ENCODE measurements around the gene CDCA8. TPM values are rescaled to one million over a fixed set of nuclear protein-coding genes. Genes with fewer than 3 reads are reported as not detected.

CDCA8 gene
- total and polyA plus RNA-seq, 2 of the 4 experiments (the other 2 are of a cell fraction) = 5.9 to 25.7 TPM

DNA sequence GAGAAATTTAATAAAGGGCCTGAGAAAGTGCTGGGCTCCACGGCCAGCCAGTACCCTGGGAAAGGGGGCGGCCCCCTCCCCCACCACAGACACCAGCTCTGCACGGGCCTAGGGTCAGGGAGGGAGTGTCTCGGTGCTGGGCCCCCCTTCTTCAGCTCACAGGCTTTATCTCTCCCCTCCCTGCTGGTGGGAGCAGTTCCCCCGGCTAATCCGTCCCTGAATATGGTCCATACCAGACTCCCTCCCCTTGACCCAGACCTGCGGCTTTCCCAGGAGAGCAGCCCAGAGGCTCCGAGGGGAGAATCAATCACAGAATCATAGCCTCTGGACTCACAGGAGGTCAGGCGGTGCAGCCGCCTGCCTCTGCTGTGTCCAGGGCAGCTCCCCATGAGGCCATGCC is 31.7 kb upstream of the CDCA8 start:
- in situ Hi-C loops (cut with MboI; ENCODE audit: low sequenced_read_pairs) (no loop called here), dilution Hi-C loops (cut with HindIII; ENCODE audit: low sequenced_read_pairs, unreplicated experiment) (no loop called here), intact Hi-C loops (cut with micrococcal nuclease) (no loop called here)
- Histone ChIP-seq H2AK9ac (replicated peaks; ENCODE audit: low read depth, low read length, poor library complexity) (no peak overlapping the region), H4K5ac (ENCODE audit: low read depth, low read length) (no peak overlapping the region), H3K4me2 (ENCODE audit: low read depth, low read length) (no peak overlapping the region), H3K14ac (replicated peaks; ENCODE audit: low read depth, low read length) (no peak overlapping the region), H3K79me1 (ENCODE audit: low read depth in 1 of 2, low read length in 2 of 2) (no peaks in the 10 kb centered on the region), H2BK120ac (ENCODE audit: low read depth, low read length) (no peak overlapping the region), H3K56ac (ENCODE audit: extremely low read depth, insufficient read depth, low read length) (no peak overlapping the region), H2BK15ac (ENCODE audit: low read depth, low read length) (no peak overlapping the region), H2BK20ac (ENCODE audit: low read depth, low read length) (no peak overlapping the region), H3K4me3 (ENCODE audit: insufficient read depth, low read depth, low read length) (no peak overlapping the region), H3K9me3 (ENCODE audit: control insufficient read depth, insufficient read depth, low read length) (no peaks in the 10 kb centered on the region), H4K91ac (ENCODE audit: insufficient read depth, low read depth, low read length) (no peak overlapping the region), H3K36me3 (ENCODE audit: control insufficient read depth, insufficient read depth, low read length) (no peaks in the 10 kb centered on the region), H4K20me1 (ENCODE audit: insufficient read depth, low read length) (no peaks in the 10 kb centered on the region), H2AFZ (replicated peaks; ENCODE audit: low read length, poor library complexity) (no peak overlapping the region), H4K8ac (ENCODE audit: low read depth in 2 of 2, low read length in 2 of 2) (no peak overlapping the region), H3K9ac (ENCODE audit: low read depth, low read length) (no peak overlapping the region), H3K23ac (ENCODE audit: low read depth, low read length) (no peak overlapping the region), H3K4ac (ENCODE audit: low read depth, low read length) (no peak overlapping the region), H3K27me3 (ENCODE audit: control insufficient read depth, insufficient read depth, low read length) (peaks cover 35% of the 10 kb centered on the region), H2AK5ac (ENCODE audit: low read depth, low read length) (no peak overlapping the region), H3K9me1 (ENCODE audit: insufficient read depth, low read length) (no peaks in the 10 kb centered on the region), H3K4me1 (ENCODE audit: control insufficient read depth, insufficient read depth, low read length) (no peaks in the 10 kb centered on the region), H3K18ac (ENCODE audit: low read depth, low read length) (no peak overlapping the region), H3K27ac (ENCODE audit: insufficient read depth, low read length) (no peak overlapping the region), H2BK5ac (ENCODE audit: low read depth, low read length, poor library complexity, severe bottlenecking) (no peak overlapping the region)
- DNase-seq (no peak), ATAC-seq (ENCODE audit: low read depth) (no peak)
- CTCF ChIA-PET = interaction anchor here (1.5 kb wide), 1 partner anchor 21 kb away, joined by 4 read pairs; no protein-coding TSS in a partner anchor
- BruUV-seq (replicated peaks) = no TSS peak
- TF ChIP-seq MAZ (IDR thresholded peaks at IDR 0.05; ENCODE audit: borderline replicate concordance, low read depth, low read length) = no peak
- TF ChIP-seq NFE2L2 (IDR thresholded peaks at IDR 0.05; ENCODE audit: low read depth, low read length) = no peak
- TF ChIP-seq MXI1 (IDR thresholded peaks at IDR 0.05; ENCODE audit: borderline replicate concordance, low read depth, low read length) = no peak
- TF ChIP-seq, protein P1, sequence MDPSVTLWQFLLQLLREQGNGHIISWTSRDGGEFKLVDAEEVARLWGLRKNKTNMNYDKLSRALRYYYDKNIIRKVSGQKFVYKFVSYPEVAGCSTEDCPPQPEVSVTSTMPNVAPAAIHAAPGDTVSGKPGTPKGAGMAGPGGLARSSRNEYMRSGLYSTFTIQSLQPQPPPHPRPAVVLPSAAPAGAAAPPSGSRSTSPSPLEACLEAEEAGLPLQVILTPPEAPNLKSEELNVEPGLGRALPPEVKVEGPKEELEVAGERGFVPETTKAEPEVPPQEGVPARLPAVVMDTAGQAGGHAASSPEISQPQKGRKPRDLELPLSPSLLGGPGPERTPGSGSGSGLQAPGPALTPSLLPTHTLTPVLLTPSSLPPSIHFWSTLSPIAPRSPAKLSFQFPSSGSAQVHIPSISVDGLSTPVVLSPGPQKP (IDR thresholded peaks at IDR 0.05; ENCODE audit: borderline replicate concordance, low read depth, low read length) = no peak
- TF ChIP-seq CEBPB (IDR thresholded peaks at IDR 0.05; ENCODE audit: low read depth, low read length) = no peak
- TF ChIP-seq POLR2A (IDR thresholded peaks at IDR 0.05; ENCODE audit: low read depth, low read length) = no peak
- no peak for TF ChIP-seq RFX5 (IDR thresholded peaks at IDR 0.05; ENCODE audit: low read depth, low read length)
- TF ChIP-seq, protein P2, sequence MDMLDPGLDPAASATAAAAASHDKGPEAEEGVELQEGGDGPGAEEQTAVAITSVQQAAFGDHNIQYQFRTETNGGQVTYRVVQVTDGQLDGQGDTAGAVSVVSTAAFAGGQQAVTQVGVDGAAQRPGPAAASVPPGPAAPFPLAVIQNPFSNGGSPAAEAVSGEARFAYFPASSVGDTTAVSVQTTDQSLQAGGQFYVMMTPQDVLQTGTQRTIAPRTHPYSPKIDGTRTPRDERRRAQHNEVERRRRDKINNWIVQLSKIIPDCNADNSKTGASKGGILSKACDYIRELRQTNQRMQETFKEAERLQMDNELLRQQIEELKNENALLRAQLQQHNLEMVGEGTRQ (IDR thresholded peaks at IDR 0.05; ENCODE audit: low read depth, low read length) = no peak
- TF ChIP-seq, protein P3, sequence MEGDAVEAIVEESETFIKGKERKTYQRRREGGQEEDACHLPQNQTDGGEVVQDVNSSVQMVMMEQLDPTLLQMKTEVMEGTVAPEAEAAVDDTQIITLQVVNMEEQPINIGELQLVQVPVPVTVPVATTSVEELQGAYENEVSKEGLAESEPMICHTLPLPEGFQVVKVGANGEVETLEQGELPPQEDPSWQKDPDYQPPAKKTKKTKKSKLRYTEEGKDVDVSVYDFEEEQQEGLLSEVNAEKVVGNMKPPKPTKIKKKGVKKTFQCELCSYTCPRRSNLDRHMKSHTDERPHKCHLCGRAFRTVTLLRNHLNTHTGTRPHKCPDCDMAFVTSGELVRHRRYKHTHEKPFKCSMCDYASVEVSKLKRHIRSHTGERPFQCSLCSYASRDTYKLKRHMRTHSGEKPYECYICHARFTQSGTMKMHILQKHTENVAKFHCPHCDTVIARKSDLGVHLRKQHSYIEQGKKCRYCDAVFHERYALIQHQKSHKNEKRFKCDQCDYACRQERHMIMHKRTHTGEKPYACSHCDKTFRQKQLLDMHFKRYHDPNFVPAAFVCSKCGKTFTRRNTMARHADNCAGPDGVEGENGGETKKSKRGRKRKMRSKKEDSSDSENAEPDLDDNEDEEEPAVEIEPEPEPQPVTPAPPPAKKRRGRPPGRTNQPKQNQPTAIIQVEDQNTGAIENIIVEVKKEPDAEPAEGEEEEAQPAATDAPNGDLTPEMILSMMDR (conservative IDR thresholded peaks at IDR 0.05; ENCODE audit: low read depth, low read length) = no peak
- no peak for TF ChIP-seq RCOR1 (IDR thresholded peaks at IDR 0.05; ENCODE audit: insufficient replicate concordance, low read length)
- TF ChIP-seq BHLHE40 (IDR thresholded peaks at IDR 0.05; ENCODE audit: low read depth, low read length) = no peak
- TF ChIP-seq FOS (IDR thresholded peaks at IDR 0.05; ENCODE audit: low read depth, low read length) = no peak
- TF ChIP-seq SMC3 (IDR thresholded peaks at IDR 0.05; ENCODE audit: low read depth, low read length) = no peak
- TF ChIP-seq RAD21 (IDR thresholded peaks at IDR 0.05; ENCODE audit: low read length) = no peak
- TF ChIP-seq MAFK (IDR thresholded peaks at IDR 0.05; ENCODE audit: low read depth, low read length) = no peak
- TF ChIP-seq CHD1 (IDR thresholded peaks at IDR 0.05; ENCODE audit: low read depth, low read length) = no peak
- POLR2A ChIA-PET (ENCODE audit: unreplicated experiment) = no interaction called here
- no CpG with 5 or more reads among the region's 10 CpGs for WGBS, 2 experiments (ENCODE audit: extremely low coverage in 2 of 2, insufficient read length in 1 of 2)

Data from IMR-90 (cell line).